Measurements from ENCODE around the gene AGBL1.

AGBL1 gene

GRCh38 chr15:86082619-86083380, 3.1 kb downstream of the AGBL1 start:
- no peak for TF ChIP-seq CTCF (IDR thresholded peaks at IDR 0.05; ENCODE audit: extremely low read depth, missing control alignments)

DNA sequence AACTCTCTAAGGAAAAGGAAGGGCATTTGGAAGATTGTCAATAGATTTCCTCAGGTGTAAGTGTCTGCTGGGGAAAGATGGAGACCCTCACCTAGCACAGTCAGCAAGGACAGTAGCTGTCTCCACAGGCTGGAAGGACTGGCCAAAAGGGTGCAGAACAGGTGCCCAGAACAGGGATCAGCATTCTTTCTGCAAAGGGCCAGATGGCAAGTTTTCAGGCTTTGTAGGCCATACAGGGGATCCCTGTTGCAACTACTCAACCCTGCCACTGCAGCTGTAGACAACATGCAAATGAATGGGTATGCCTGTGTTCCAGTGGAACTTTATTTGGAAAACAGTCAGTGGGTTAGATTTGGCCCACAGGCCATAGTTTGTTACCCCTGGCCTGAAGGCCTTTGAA, 8.1 kb downstream of the AGBL1 start:
- no peak for TF ChIP-seq CTCF (IDR thresholded peaks at IDR 0.05; ENCODE audit: extremely low read depth, missing control alignments)
- no peak for DNase-seq (ENCODE audit: low spot score)

More at GRCh38 chr15:86082619-86083380, 3.1 kb downstream of the AGBL1 start:
- DNase-seq (ENCODE audit: low spot score) = no peak

- no peak for TF ChIP-seq CTCF (IDR thresholded peaks at IDR 0.05; ENCODE audit: extremely low read depth, missing control alignments)
- DNase-seq (ENCODE audit: low spot score) = no peak
Measured at GRCh38 chr15:86089422-86089821, 9.8 kb downstream of the AGBL1 start.

GRCh38 chr15:86101818-86102217, 22.1 kb downstream of the AGBL1 start:
- no peak for DNase-seq (ENCODE audit: low spot score)
- no peak for TF ChIP-seq CTCF (IDR thresholded peaks at IDR 0.05; ENCODE audit: extremely low read depth, missing control alignments)

GRCh38 chr15:86103825-86104224, 24.2 kb downstream of the AGBL1 start:
- no peak for TF ChIP-seq CTCF (IDR thresholded peaks at IDR 0.05; ENCODE audit: extremely low read depth, missing control alignments)
- no peak for DNase-seq (ENCODE audit: low spot score)

GRCh38 chr15:86106306-86106705, 26.6 kb downstream of the AGBL1 start:
- no peak for TF ChIP-seq CTCF (IDR thresholded peaks at IDR 0.05; ENCODE audit: extremely low read depth, missing control alignments)
- DNase-seq (ENCODE audit: low spot score) = no peak

DNA sequence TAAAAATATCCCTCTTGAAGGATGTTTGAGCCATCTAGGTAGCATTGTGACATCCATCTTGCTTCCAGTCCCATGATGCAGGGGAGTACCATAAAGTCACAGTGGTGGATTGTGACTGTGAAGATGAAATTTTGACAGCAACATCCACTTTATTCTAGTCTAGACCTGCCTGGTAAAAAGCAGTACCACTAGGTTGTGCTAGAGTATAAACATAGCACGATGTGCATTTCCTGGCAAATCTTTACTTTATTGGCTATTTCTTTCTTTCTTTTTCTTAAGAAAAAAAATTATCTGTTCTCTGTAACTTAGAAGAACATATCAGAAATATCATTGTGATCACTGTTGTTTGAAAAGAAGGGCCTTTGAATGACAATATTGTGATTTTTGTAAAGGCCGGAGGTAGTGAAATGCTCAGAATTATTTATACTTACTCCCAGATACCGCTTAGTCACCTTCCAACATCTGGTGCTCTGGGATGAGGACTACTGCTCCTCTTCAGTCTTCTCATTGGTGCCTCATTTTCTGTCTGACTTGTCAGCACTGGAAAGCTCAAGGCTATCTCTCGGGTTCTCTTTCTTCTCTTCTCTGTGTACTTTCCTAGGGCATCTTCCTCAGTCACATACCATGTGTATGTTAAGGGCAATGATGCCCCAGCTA, 35.6 kb downstream of the AGBL1 start:
- no peak for TF ChIP-seq CTCF (IDR thresholded peaks at IDR 0.05; ENCODE audit: extremely low read depth, missing control alignments)
- DNase-seq (ENCODE audit: low spot score) = no peak

Measured in GM20000 (cell line).